Measurements from ENCODE around the gene CCDC188.

- TF ChIP-seq CTCF (IDR thresholded peaks at IDR 0.05) (no peak), POLR2A (IDR thresholded peaks at IDR 0.05) (no peak)
Measured at GRCh38 chr22:20142711-20143621, 7.9 kb downstream of the CCDC188 start.
